ENCODE results near the gene PARD6A. TPM values are rescaled to one million over a fixed set of nuclear protein-coding genes. Genes with fewer than 3 reads are reported as not detected.
A peak's percentile ranks its signal among the peaks of the same experiment; 100 is the strongest.

The PARD6A gene
- total RNA-seq, 1 experiment from 2014 or later, result 10.8 TPM

DNA sequence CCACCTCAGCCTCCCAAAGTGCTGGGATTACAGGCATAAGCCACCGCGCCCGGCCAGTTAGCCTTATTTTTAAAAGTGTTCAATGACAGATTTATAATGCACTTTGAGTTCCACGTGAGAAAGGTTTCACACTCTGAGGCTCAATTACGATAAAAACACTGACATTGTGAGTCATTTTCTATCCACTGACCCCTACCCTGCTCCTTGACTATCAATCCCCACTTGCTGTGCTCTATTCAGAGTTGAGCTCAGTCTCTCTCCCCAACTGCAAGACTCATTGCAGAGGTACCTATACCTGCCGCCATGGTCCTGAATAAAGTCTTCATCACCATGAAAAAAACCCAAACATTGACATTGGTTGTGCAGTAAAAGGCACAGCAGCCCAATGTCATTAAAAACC is 49.8 kb downstream of the PARD6A start:
- H4K91ac ChIP-seq (ENCODE audit: insufficient read length, low read depth, low read length), result no peak overlapping the region
- no peak overlapping the region for H3K27ac ChIP-seq (ENCODE audit: insufficient read length, low read depth, low read length)
- H4K8ac ChIP-seq (replicated peaks; ENCODE audit: insufficient read length, low read depth, low read length), result no peak overlapping the region
- no peaks in the 10 kb centered on the region; the same call in 1 of the 2 replicates for H3K27me3 ChIP-seq (ENCODE audit: insufficient read depth, low read length)
- H3K79me1 ChIP-seq (ENCODE audit: insufficient read depth, low read depth, low read length, poor library complexity, severe bottlenecking), result peaks cover 3% of the 10 kb centered on the region
- H3K4me1 Mint-ChIP-seq, result peaks cover 22 to 27% of the 10 kb centered on the region in 2 experiments
- H3K4me1 ChIP-seq (ENCODE audit: insufficient read depth, low read length), result peaks cover 4% of the 10 kb centered on the region; the same call in 1 of the 2 replicates
- H2AFZ ChIP-seq (ENCODE audit: low read length), result no peak overlapping the region
- peaks cover 4% of the 10 kb centered on the region; the same call in 1 of the 2 replicates for H3K79me2 ChIP-seq (ENCODE audit: insufficient read depth, low read length)
- no peak overlapping the region for H3K4me2 ChIP-seq (ENCODE audit: insufficient read depth, insufficient read length, low read length)
- no peaks in the 10 kb centered on the region for H3K9me3 ChIP-seq (ENCODE audit: control insufficient read depth, low read depth, low read length)
- H3K14ac ChIP-seq (ENCODE audit: insufficient read depth, low read length), result no peak overlapping the region
- H3T11ph ChIP-seq (ENCODE audit: low read length), result no peak overlapping the region
- H3K18ac ChIP-seq (ENCODE audit: insufficient read length, low read depth, low read length), result no peak overlapping the region
- no peak overlapping the region for H3K4me3 Mint-ChIP-seq
- H3K9me3 Mint-ChIP-seq, result no peaks in the 10 kb centered on the region; a peak in 1 of 5 replicates
- H3K56ac ChIP-seq (ENCODE audit: insufficient read length, low read depth, low read length), result no peak overlapping the region
- no peaks in the 10 kb centered on the region for H4K20me1 ChIP-seq (ENCODE audit: control insufficient read depth, insufficient read depth, insufficient read length)
- no peaks in the 10 kb centered on the region for H3K27me3 Mint-ChIP-seq (ENCODE audit: low read depth)
- DNase-seq, result no peak
- H3K23me2 ChIP-seq (ENCODE audit: insufficient read length, low read depth, low read length, poor library complexity, severe bottlenecking), result no peaks in the 10 kb centered on the region
- H3K36me3 Mint-ChIP-seq (ENCODE audit: insufficient read depth in 1 of 3, low read depth in 3 of 3), result peaks cover 2 to 7% (median 5%) of the 10 kb centered on the region in 3 experiments; a peak in 4 of 7 replicates
- no peak overlapping the region for H3K23ac ChIP-seq (ENCODE audit: insufficient read length, low read depth, low read length)
- no peak overlapping the region for H2BK20ac ChIP-seq (ENCODE audit: low read depth, low read length, poor library complexity, severe bottlenecking)
- H3K27ac Mint-ChIP-seq, result peak overlapping the region in 1 of 3 experiments; percentile 69; a peak in 1 of 7 replicates
- H3K4ac ChIP-seq (ENCODE audit: low read depth, low read length), result no peak overlapping the region
- H2BK15ac ChIP-seq (ENCODE audit: low read depth, low read length), result no peak overlapping the region
- no peak overlapping the region for H4K5ac ChIP-seq (ENCODE audit: insufficient read length, low read depth, low read length)
- H2BK120ac ChIP-seq (ENCODE audit: low read depth, low read length, poor library complexity, severe bottlenecking), result no peak overlapping the region
- WGBS (ENCODE audit: extremely low coverage, insufficient read length, low lambda C conversion rate), result no CpG with 5 or more reads among the region's 6 CpGs
- H2BK5ac ChIP-seq (ENCODE audit: insufficient read length, low read length), result no peak overlapping the region
- no peak overlapping the region for H2AK5ac ChIP-seq (ENCODE audit: insufficient read length, low read length)
- no peak for TF ChIP-seq CTCF (conservative IDR thresholded peaks at IDR 0.05)
- no peak overlapping the region for H3K9ac ChIP-seq (ENCODE audit: extremely low read depth, insufficient read length, low read length)
- H2BK12ac ChIP-seq (ENCODE audit: insufficient read length, low read depth, low read length), result no peak overlapping the region

Other genes starting within 250 kb of the PARD6A start
- 3.0 and 3.7 TPM in 2 replicates for gene ZDHHC1, start 244.5 kb upstream of the PARD6A start, total RNA-seq (2021)
- gene HSD11B2, start 229.8 kb upstream of the PARD6A start, total RNA-seq (2021), result 33.5 and 35.1 TPM in 2 replicates
- gene ATP6V0D1, start 179.8 kb upstream of the PARD6A start, total RNA-seq (2021), result 39.8 and 43.0 TPM in 2 replicates
- gene AGRP, start 177.4 kb upstream of the PARD6A start, total RNA-seq (2021), result not detected in 2 replicates
- gene RIPOR1, start 132.1 kb upstream of the PARD6A start, total RNA-seq (2021), result 10.0 and 14.3 TPM in 2 replicates
- 87.3 and 88.5 TPM in 2 replicates for gene CTCF, start 98.4 kb upstream of the PARD6A start, total RNA-seq (2021)
- gene CARMIL2, start 15.8 kb upstream of the PARD6A start, total RNA-seq (2021), result 57.7 and 58.5 TPM in 2 replicates
- 34.1 and 38.2 TPM in 2 replicates for gene ACD, start 700 bp upstream of the PARD6A start, total RNA-seq (2021)
- gene ENKD1, start 5.8 kb downstream of the PARD6A start, total RNA-seq (2021), result 7.9 and 9.5 TPM in 2 replicates
- gene C16orf86, start 5.9 kb downstream of the PARD6A start, total RNA-seq (2021), result 0.75 and 1.5 TPM in 2 replicates
- gene GFOD2, start 58.4 kb downstream of the PARD6A start, total RNA-seq (2021), result 20.1 and 21.8 TPM in 2 replicates
- gene RANBP10, start 145.6 kb downstream of the PARD6A start, total RNA-seq (2021), result 15.5 and 15.6 TPM in 2 replicates
- gene TSNAXIP1, start 145.9 kb downstream of the PARD6A start, total RNA-seq (2021), result 1.1 and 1.3 TPM in 2 replicates
- gene THAP11, start 181.4 kb downstream of the PARD6A start, total RNA-seq (2021), result 48.7 and 48.9 TPM in 2 replicates
- 190 and 198 TPM in 2 replicates for gene NUTF2, start 186.0 kb downstream of the PARD6A start, total RNA-seq (2021)
- 60.9 and 65.9 TPM in 2 replicates for gene CENPT, start 186.7 kb downstream of the PARD6A start, total RNA-seq (2021)
- 99.5 and 106 TPM in 2 replicates for gene EDC4, start 212.1 kb downstream of the PARD6A start, total RNA-seq (2021)
- 2.0 and 2.7 TPM in 2 replicates for gene NRN1L, start 223.9 kb downstream of the PARD6A start, total RNA-seq (2021)
- gene PSKH1, start 232.3 kb downstream of the PARD6A start, total RNA-seq (2021), result 28.6 and 29.1 TPM in 2 replicates